H1 (cell line): ENCODE results near the gene SERAC1. TPM values are rescaled to one million over a fixed set of nuclear protein-coding genes. Genes with fewer than 3 reads are reported as not detected.

Experiments used
- CBX5 ChIP-seq: fragments of 300-800, 300-1000 bp; sonication (generic); IDR thresholded peaks from 2 replicates; pipeline ENCODE4 v1.7.1; 2016; ENCODE audit warnings: antibody characterized with exemption, low read length, low read depth
- E2F6 ChIP-seq: IDR thresholded peaks from 2 replicates; pipeline ENCODE4 v1.6.1; 2012; ENCODE audit warnings: inconsistent platforms
- RAD21 ChIP-seq, 2 experiments: IDR thresholded peaks in 1 of 2; conservative IDR thresholded peaks in 1 of 2; 2 replicates each; pipeline ENCODE4 v1.6.1; 2011; ENCODE audit warnings: low read depth in 2 of 2, low read length in 2 of 2, improper control_type of control experiment in 1 of 2, inconsistent platforms in 1 of 2, mild to moderate bottlenecking in 1 of 2, moderate library complexity in 1 of 2
- SUZ12 ChIP-seq: fragments of 200-600 bp; sonication (generic); IDR thresholded peaks from 2 replicates; pipeline ENCODE4 v1.6.1; 2012; ENCODE audit warnings: mild to moderate bottlenecking, inconsistent platforms, low read length, moderate library complexity, mixed read lengths
- polyA plus RNA-seq, 7 experiments: library from polyadenylated mRNA; depleted of rRNA in 3 of 7; stranded (reverse) in 5 of 7; unstranded in 2 of 7; fragments of >200 nt in 5 of 7; fragments of 200-250 nt in 2 of 7; gene quantifications; 1 replicate in 5 of 7; 2 replicates in 1 of 7; 4 replicates in 1 of 7; pipeline versions ENCODE4 v1.2.1 to v1.2.3, GENCODE V29; 2011 to 2013; ENCODE audit warnings: missing spikeins in 2 of 7, mixed read lengths in 2 of 7
- total RNA-seq: library from RNA; stranded (reverse); fragmentation: NEBNext Ultra II Directional; extraction: Animal tissue kit (Norgen Biotek cat#: 25700); gene quantifications from 2 replicates; pipeline ENCODE4 v1.2.1, GENCODE V29; 2021

Gene SERAC1
- total and polyA plus RNA-seq, 2 of the 8 experiments (the other 6 are each of a cell fraction or from before 2014, with no cell fraction given), result 7.3 to 9.0 TPM

- no peak for TF ChIP-seq CBX5
- no peak for TF ChIP-seq RAD21 (IDR thresholded peaks at IDR 0.05 in 1 of 2, conservative IDR thresholded peaks at IDR 0.05 in 1 of 2; ENCODE audit: low read depth in 2 of 2, low read length in 2 of 2)
- TF ChIP-seq SUZ12, result no peak
- no peak for TF ChIP-seq E2F6
These were observed 7.0 kb downstream of the SERAC1 start (continued) for GRCh38 chr6:158160932-158161539.
